Tibial nerve (tissue), 4 donors: ENCODE data around the gene MESP2.

Source experiments
- EP300 ChIP-seq, 2 donors: sonication (generic); formaldehyde crosslinking; IDR thresholded peaks; one replicate each; pipeline ENCODE4 v1.6.1; 2017; ENCODE audit warnings: antibody characterized with exemption in 2 of 2, mild to moderate bottlenecking in 1 of 2
- TF ChIP-seq, protein P1 (sequence below), 5 experiments: fragments of 200-600 bp in 3 of 5; fragments of 450-650 bp in 2 of 5; sonication (generic) in 3 of 5; IDR thresholded peaks; one replicate each; pipeline ENCODE4 v1.5.1; 2016 to 2019; ENCODE audit warnings: antibody characterized with exemption in 5 of 5, mild to moderate bottlenecking in 3 of 5, moderate library complexity in 2 of 5

DNA sequence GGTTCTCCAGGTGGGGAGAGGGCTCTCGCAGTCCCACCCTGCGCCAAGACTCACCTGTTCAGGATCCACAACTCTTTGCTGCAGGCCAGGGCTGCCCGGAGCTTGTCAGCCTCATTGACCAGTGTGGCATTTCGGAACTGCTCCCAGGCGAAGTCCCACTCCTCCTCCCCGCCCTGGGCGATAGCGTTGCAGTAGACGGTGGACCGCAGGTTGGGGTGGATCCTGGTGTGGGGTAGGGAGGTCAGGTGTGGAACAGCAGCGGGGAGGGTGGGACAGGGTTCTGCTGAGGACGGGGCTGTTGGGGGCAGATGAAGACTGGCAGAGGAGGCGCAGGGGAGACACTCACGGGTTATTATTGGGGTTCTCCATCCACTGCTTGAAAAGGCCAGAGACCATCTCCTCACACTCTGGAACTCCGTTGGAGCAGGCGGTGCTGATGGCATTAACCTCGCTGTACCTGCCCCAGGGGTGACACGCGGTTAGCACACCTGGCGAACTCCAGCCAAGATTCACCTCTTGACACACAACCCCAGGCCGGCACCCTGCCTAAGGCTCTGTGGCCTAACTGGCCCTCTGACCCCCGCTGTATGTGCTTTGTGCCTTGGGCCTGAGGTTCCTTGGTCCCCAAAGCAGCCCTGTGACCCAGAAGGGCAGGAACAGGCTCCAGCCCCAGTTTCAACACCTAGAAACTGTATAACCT, 16.1 kb downstream of the MESP2 start:
- TF ChIP-seq, protein P1, sequence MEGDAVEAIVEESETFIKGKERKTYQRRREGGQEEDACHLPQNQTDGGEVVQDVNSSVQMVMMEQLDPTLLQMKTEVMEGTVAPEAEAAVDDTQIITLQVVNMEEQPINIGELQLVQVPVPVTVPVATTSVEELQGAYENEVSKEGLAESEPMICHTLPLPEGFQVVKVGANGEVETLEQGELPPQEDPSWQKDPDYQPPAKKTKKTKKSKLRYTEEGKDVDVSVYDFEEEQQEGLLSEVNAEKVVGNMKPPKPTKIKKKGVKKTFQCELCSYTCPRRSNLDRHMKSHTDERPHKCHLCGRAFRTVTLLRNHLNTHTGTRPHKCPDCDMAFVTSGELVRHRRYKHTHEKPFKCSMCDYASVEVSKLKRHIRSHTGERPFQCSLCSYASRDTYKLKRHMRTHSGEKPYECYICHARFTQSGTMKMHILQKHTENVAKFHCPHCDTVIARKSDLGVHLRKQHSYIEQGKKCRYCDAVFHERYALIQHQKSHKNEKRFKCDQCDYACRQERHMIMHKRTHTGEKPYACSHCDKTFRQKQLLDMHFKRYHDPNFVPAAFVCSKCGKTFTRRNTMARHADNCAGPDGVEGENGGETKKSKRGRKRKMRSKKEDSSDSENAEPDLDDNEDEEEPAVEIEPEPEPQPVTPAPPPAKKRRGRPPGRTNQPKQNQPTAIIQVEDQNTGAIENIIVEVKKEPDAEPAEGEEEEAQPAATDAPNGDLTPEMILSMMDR (IDR thresholded peaks at IDR 0.05), result no peak
- TF ChIP-seq EP300 (IDR thresholded peaks at IDR 0.05), result no peak
